GM23338 (cell line): ENCODE measurements around the gene GALNT9.
A peak's percentile ranks its signal among the peaks of the same experiment; 100 is the strongest.

Source experiments
- CTCF ChIP-seq, 2 experiments: fragments of 200-600 bp in 1 of 2; sonication (generic) in 1 of 2; conservative IDR thresholded peaks; 2 replicates each; pipeline versions ENCODE4 v1.5.1 to v1.6.1; 2016 to 2017; ENCODE audit warnings: antibody characterized with exemption in 2 of 2, low read depth in 2 of 2, mild to moderate bottlenecking in 2 of 2, moderate library complexity in 1 of 2
- EZH2 ChIP-seq: fragments of 200-600 bp; sonication (generic); IDR thresholded peaks from one replicate; pipeline ENCODE4 v1.8.0; 2017; ENCODE audit warnings: antibody characterized with exemption, mild to moderate bottlenecking, low read depth; ENCODE audit not compliant: unreplicated experiment
- JUNB ChIP-seq: IDR thresholded peaks from one replicate; pipeline ENCODE4 v1.6.1; 2016; ENCODE audit warnings: antibody characterized with exemption; ENCODE audit not compliant: unreplicated experiment
- POLR2AphosphoS5 ChIP-seq: IDR thresholded peaks from 2 replicates; pipeline ENCODE4 v1.6.1; 2016; ENCODE audit warnings: antibody characterized with exemption, low read depth
- REST ChIP-seq: IDR thresholded peaks from one replicate; pipeline ENCODE4 v1.6.1; 2018; ENCODE audit warnings: antibody characterized with exemption; ENCODE audit not compliant: unreplicated experiment
- ZNF114 ChIP-seq: fragments of 250-450 bp; sonication (Bioruptor Pico); IDR thresholded peaks from 2 replicates; pipeline ENCODE4 v1.5.0; 2020; ENCODE audit warnings: mild to moderate bottlenecking, moderate library complexity

- TF ChIP-seq CTCF (conservative IDR thresholded peaks at IDR 0.05; ENCODE audit: low read depth in 2 of 2) (no peak), REST (peak; percentile 76), EZH2 (no peak), ZNF114 (no peak), POLR2AphosphoS5 (no peak), JUNB (no peak)
Observed at GRCh38 chr12:132329036-132329719, at the start of gene GALNT9.
